Kidney (tissue), 14 donors: ENCODE measurements around the gene CALD1. TPM values are rescaled to one million over a fixed set of nuclear protein-coding genes. Genes with fewer than 3 reads are reported as not detected.

ENCODE experiments used
- DNase-seq, 5 donors: peaks; one replicate each; pipeline ENCODE4 v3.0.0-alpha.2; 2013 to 2020
- FAIRE-seq: peaks from 2 replicates; lab custom pipeline; 2012; peaks lifted over from hg19 to GRCh38; lab: Jason Lieb, UNC
- H3K27ac ChIP-seq, 2 donors: one replicate each; pipeline ENCODE4 v1.7.0; 2013; ENCODE audit warnings: low read depth in 2 of 2, low read length in 2 of 2, inconsistent platforms in 1 of 2
- H3K27me3 ChIP-seq: one replicate; pipeline ENCODE4 v1.7.1; 2013; ENCODE audit warnings: low read length, inconsistent platforms; ENCODE audit not compliant: control insufficient read depth, insufficient read depth
- H3K36me3 ChIP-seq, 3 donors: one replicate each; pipeline versions ENCODE4 v1.7.0 to v1.7.1; 2013; ENCODE audit warnings: low read length in 3 of 3, control low read depth in 1 of 3, inconsistent platforms in 1 of 3; ENCODE audit not compliant: insufficient read depth in 3 of 3, control insufficient read depth in 2 of 3
- H3K4me1 ChIP-seq, 3 donors: one replicate each; pipeline versions ENCODE4 v1.7.0 to v1.7.1; 2013; ENCODE audit warnings: low read length in 3 of 3, inconsistent platforms in 1 of 3, low read depth in 1 of 3; ENCODE audit not compliant: control insufficient read depth in 2 of 3, insufficient read depth in 2 of 3
- H3K4me3 ChIP-seq, 3 donors: one replicate each; pipeline versions ENCODE4 v1.7.0 to v1.8.1; 2013; ENCODE audit warnings: low read length in 3 of 3, control low read depth in 1 of 3, inconsistent platforms in 1 of 3
- H3K9ac ChIP-seq, 3 donors: one replicate each; pipeline versions ENCODE4 v1.7.0 to v1.7.1; 2013; ENCODE audit warnings: low read length in 3 of 3, control low read depth in 1 of 3, inconsistent platforms in 1 of 3
- H3K9me3 ChIP-seq, 3 donors: one replicate each; pipeline versions ENCODE4 v1.7.0 to v1.7.1; 2013; ENCODE audit warnings: low read length in 3 of 3, control low read depth in 1 of 3, inconsistent platforms in 1 of 3; ENCODE audit not compliant: control insufficient read depth in 2 of 3, insufficient read depth in 1 of 3
- CTCF ChIP-seq: IDR thresholded peaks from 3 replicates; pipeline ENCODE4 v1.5.1; 2012; ENCODE audit warnings: mild to moderate bottlenecking, moderate library complexity, borderline replicate concordance; ENCODE audit not compliant: insufficient read depth; ENCODE audit errors: extremely low read depth
- intact Hi-C: fragments of 100-400 bp; cut with DNase I; formaldehyde crosslinking; loops from one replicate; pipeline ENCODE4 v1.11.1; 2022
- polyA plus RNA-seq: library from polyadenylated mRNA; stranded (reverse); fragments of 350-450 nt; fragmentation: Illumina TruSeq; extraction: RNeasy Lipid Tissue Mini Kit (QIAGEN cat#74804); gene quantifications from one replicate; pipeline ENCODE4 v1.2.3, GENCODE V29; 2014; ENCODE audit warnings: low read depth, low replicate concordance; ENCODE audit not compliant: insufficient read depth
- total RNA-seq: library from RNA; stranded (reverse); fragmentation: NEBNext Ultra II Directional; extraction: Animal tissue kit (Norgen Biotek cat#: 25700); gene quantifications from one replicate; pipeline ENCODE4 v1.2.1, GENCODE V29; 2021
- donor health status: control.
- donor health status: control.
- donor health status: control.
- donor health status: control.
- donor health status: control.
- donor health status: DM: yes; HTN: yes; CAD: no.
- donor health status: Normal renal cell carcinoma (clear cell type).

Gene CALD1
- total and polyA plus RNA-seq, 2 donors from 2014 or later: 72.7 to 218 TPM

DNA sequence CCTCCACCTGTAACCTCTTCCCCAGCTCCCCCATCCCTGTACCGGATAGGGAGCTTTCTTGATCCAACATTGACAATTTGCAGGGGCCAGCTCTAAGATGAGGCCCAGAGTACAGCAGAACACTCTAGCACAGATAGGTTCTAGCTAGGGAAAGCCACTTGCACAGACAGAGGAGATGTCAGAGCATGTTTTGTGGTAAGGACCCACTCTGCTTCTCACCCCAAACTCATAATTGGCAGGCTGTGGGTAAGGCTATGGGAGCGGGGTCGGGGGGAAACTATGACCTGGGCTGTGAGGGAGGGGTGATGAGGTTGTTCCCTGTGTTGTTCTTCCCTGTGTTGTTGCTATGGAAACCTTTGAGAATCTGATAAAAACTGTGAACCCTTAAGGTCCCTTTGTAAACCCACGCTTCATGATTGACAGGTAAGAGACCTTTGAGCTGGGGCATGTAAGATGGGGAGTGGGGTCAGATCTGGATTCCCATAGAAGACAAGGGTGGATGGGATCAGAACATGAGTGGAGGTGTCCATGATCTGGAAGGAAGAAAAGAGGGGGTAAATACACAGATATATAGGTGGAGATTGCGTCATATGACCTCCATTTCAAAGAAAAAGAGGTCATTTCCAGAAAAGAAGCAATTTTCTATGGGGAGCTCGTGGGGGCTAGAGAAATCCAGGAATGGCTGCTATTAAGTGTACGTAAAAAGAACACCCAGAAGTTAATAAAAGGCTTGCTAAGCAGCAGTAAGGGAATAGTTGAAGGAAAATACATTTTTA lies 4.0 kb downstream of the CALD1 start:
- TF ChIP-seq CTCF: no peak
- DNase-seq: no peak
- H3K9ac ChIP-seq: no peak overlapping the region

DNA sequence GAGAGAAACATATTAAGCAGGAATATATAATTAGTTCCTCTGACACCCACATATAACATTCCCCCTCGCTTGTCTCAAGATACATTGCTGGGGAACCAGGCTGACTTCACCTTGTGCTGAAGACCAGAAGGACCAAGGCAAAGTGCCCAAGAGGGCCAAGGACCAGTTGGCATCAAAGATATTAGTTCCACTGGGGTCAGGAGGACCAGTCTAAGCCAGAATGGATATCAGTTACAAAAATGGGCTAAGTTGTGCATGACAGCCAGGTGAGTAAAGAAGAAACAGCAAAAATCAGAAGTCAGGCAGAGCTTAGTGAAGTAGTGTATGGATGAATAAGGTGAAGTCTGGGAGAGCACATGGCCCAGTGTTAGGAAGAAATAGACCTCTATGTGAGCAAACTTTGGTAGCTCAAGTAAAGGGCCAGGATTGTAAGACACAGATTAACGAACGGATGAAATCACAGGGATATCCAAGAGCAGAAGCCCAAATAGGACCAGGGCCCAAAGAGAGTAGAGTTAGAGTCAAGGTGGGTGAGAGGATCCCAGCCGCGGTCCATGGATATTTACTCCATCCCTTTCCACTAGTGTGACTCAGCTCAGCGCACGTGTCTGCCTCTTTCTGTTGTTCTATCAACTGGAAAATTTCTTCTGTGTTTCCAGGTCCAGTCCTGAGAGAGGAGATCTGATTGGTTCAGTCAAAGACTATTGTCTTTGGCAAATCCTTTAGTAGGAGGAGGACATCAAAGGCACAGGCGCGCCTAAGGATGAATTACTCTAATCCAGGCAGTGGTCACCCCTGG lies 5.0 kb downstream of the CALD1 start:
- H3K27ac ChIP-seq: no peak overlapping the region
- no peaks in the 10 kb centered on the region for H3K9me3 ChIP-seq
- H3K4me1 ChIP-seq: peaks cover 0 to 2% (median 0%) of the 10 kb centered on the region in 3 donors
- H3K9ac ChIP-seq: no peak overlapping the region
- TF ChIP-seq CTCF: no peak
- H3K4me3 ChIP-seq: no peak overlapping the region
- no peak for DNase-seq
- H3K36me3 ChIP-seq: no peaks in the 10 kb centered on the region
- intact Hi-C loops: no loop called here
- FAIRE-seq: no peak
- H3K27me3 ChIP-seq: no peaks in the 10 kb centered on the region

More for the DNA sequence above, 4.0 kb downstream of the CALD1 start:
- Histone ChIP-seq H3K27ac (peak overlapping the region in 1 of 2 donors; percentile 89), H3K4me1 (peaks cover 0 to 8% (median 0%) of the 10 kb centered on the region in 3 donors), H3K27me3 (no peaks in the 10 kb centered on the region), H3K36me3 (no peaks in the 10 kb centered on the region), H3K9me3 (no peaks in the 10 kb centered on the region), H3K4me3 (peak overlapping the region in 2 of 3 donors; percentile 76 to 85)
- FAIRE-seq: no peak
- intact Hi-C loops: no loop called here

GRCh38 chr7:134785842-134786241 lies 6.4 kb downstream of the CALD1 start:
- Histone ChIP-seq H3K27ac (no peak overlapping the region), H3K4me3 (no peak overlapping the region)
- intact Hi-C loops: no loop called here

More at GRCh38 chr7:134785842-134786241, 6.4 kb downstream of the CALD1 start:
- no peak for TF ChIP-seq CTCF
- H3K9ac ChIP-seq: no peak overlapping the region
- H3K27me3 ChIP-seq: no peaks in the 10 kb centered on the region
- H3K9me3 ChIP-seq: no peaks in the 10 kb centered on the region
- H3K4me1 ChIP-seq: no peaks in the 10 kb centered on the region
- DNase-seq: no peak
- H3K36me3 ChIP-seq: no peaks in the 10 kb centered on the region
- FAIRE-seq: no peak
